ENCODE data around the gene NSF.
"Not testable (repeated sequence)": the region's sequence is repeated elsewhere in the genome, so short reads cannot be mapped to it uniquely, and the experiment has no call there.

DNA sequence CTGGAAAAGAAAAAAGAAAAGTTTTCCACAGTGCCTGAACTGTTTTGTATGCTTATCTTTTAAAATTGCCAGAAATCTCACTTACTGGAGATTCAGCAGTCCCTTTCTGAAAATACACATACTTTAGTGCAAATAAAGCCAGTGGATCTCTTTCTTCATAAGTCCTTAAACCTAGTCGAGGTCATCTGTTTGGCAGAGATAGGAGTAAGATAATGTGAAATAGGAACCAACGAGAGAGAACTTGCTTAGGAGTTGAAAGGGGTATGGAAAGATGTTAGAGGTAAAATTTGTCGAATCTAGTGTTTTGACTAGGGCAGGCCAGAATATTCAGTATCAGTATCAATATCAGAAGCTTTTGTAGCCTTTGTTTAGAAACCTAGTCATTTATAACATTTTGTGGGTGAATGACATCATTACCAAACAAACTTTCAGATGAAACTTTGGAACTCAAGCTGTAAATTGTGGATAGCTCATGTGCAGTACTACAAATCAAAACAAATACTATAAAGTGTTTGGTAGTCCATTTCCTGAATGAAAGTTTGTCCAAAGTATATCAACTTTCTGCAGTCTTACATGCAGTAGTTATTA is 8.0 kb downstream of the NSF start:
- not testable (repeated sequence) for TF ChIP-seq CTCF, POLR2A, EP300 (IDR thresholded peaks at IDR 0.05)
